NCI-H2029 treated with DMSO at 0.1 percent for 48 hours (cell line): ENCODE data around the gene CELSR1.
"Not testable (repeated sequence)": the region's sequence is repeated elsewhere in the genome, so short reads cannot be mapped to it uniquely, and the experiment has no call there.

Source experiments
- DNase-seq: peaks from one replicate; lab custom pipeline; 2025; lab: John Stamatoyannopoulos, UW

The CELSR1 gene

DNA sequence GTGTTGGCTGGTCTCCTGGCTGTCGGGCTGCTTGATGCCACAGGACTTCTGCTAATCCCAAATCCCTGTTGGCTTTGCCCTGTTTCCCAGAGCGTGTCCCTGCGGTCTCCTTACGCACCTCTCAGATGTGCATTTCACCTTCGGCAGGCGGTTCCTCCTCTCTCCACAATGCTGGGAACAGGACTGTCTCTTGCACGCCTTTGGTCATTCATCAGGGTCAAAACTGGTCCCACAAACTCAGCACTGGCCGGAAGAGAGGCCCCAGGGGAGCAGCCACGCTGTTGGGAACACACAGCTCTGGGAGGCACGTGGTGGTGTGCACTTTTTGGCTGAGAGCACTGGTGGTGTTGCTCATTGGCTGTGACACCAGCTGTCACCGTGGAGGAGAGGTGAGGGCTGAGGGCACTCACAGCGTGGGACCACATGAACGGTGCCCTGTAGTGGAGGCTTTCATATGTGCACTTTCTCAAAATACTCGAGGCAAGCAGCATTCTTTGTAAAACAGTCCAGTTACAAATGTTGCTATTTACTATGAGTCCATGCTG, 217.2 kb downstream of the CELSR1 start:
- DNase-seq, result no peak

DNA sequence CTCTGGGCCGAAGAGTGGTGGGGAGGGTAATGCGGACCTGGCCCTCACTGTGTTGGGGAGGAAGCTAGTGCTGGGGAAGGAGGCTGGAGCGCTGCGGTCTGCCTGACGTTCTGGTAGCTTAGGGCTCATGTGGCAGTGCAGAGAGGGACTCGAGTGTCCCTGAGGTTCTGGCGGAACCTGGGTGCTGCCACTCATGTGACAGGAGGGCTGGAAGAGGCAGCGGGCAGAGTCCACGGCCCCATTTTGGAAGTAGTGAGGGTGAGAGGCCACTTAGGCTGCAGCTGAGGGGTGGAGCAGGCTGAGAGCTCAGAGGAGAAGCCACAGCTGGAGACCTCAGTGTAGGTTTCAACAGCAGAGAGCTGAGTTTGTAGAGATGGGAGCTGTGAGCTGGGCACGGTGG, 218.1 kb downstream of the CELSR1 start:
- DNase-seq, result no peak

- DNase-seq, result no peak
Observed at GRCh38 chr22:46318576-46318975, 218.8 kb downstream of the CELSR1 start.

GRCh38 chr22:46317646-46318045, 219.8 kb downstream of the CELSR1 start:
- no peak for DNase-seq

DNA sequence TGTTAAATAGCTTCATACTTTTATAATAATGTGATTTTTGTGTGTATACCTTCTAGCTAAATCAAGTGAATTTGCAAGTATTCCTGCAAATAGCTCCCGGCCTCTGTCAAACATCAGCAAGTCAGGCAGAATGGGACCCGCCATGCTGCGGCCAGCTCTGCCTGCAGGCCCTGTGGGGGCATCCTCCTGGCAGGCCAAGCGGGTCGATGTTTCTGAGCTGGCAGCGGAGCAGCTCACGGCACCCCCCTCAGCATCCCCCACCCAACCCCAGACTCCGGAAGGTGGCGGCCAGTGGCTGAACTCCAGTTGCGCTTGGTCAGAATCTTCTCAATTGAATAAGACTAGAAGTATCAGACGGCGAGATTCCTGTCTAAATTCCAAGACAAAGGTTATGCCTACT, 221.4 kb downstream of the CELSR1 start:
- no peak for DNase-seq

- DNase-seq, result not testable (repeated sequence)
Observed at GRCh38 chr22:46312848-46313247, 224.6 kb downstream of the CELSR1 start.

DNA sequence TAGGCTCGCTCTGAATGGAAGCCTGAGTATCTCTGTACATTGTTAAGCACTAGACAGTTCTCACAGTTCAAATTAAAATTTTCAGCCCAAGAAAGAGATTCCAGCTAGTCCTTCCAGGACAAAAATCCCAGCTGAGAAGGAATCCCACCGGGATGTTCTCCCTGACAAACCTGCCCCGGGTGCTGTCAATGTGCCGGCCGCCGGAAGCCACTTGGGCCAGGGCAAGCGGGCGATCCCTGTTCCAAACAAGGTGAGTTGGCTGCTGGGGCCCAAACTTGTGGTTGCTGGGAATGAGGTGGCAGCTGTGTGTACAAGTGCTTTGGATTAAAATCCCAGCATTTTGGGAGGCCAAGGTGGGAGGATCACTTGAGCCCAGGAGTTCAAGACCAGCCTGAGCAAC, 225.4 kb downstream of the CELSR1 start:
- DNase-seq, result no peak
